SK-N-DZ (cell line): ENCODE data around the gene BEST2.
"Not testable (repeated sequence)": the region's sequence is repeated elsewhere in the genome, so short reads cannot be mapped to it uniquely, and the experiment has no call there.

Experiments used
- DNase-seq: peaks from one replicate; pipeline ENCODE4 v3.0.0-alpha.2; 2015; ENCODE audit warnings: low spot score

BEST2 gene

GRCh38 chr19:12787458-12787857, 35.9 kb downstream of the BEST2 start:
- no peak for DNase-seq

GRCh38 chr19:12788042-12788681, 36.6 kb downstream of the BEST2 start:
- no peak for DNase-seq

- DNase-seq = no peak
These were observed 37.1 kb downstream of the BEST2 start for GRCh38 chr19:12788682-12789097.

GRCh38 chr19:12789098-12789903, 37.7 kb downstream of the BEST2 start:
- no peak for DNase-seq

GRCh38 chr19:12789904-12790619, 38.5 kb downstream of the BEST2 start:
- peak; percentile 94 for DNase-seq

GRCh38 chr19:12790628-12791344, 39.2 kb downstream of the BEST2 start:
- no peak for DNase-seq

- peak; percentile 91 for DNase-seq
These were observed 39.9 kb downstream of the BEST2 start, which contains the start of gene JUNB for GRCh38 chr19:12791345-12792050. JUNB (plus strand) TSS chr19:12791486; CDS start chr19:12791772, 286 bp downstream.

- peak; percentile 74 for DNase-seq
These were observed 40.7 kb downstream of the BEST2 start for GRCh38 chr19:12792051-12792852.

GRCh38 chr19:12792853-12793289, 41.3 kb downstream of the BEST2 start:
- no peak for DNase-seq

- peak; percentile 89 for DNase-seq
These were observed 42.0 kb downstream of the BEST2 start for GRCh38 chr19:12793290-12794195.

- no peak for DNase-seq
These were observed 42.8 kb downstream of the BEST2 start for GRCh38 chr19:12794196-12794941.

- no peak for DNase-seq
These were observed 43.4 kb downstream of the BEST2 start for GRCh38 chr19:12794971-12795381.

- peak; percentile 83 for DNase-seq
These were observed 44.8 kb downstream of the BEST2 start for GRCh38 chr19:12796146-12797071.

GRCh38 chr19:12797141-12797587, 45.6 kb downstream of the BEST2 start:
- no peak for DNase-seq

- DNase-seq = not testable (repeated sequence)
These were observed 46.0 kb downstream of the BEST2 start for GRCh38 chr19:12797607-12798006.

- DNase-seq = no peak
These were observed 48.3 kb downstream of the BEST2 start for GRCh38 chr19:12799742-12800465.

GRCh38 chr19:12800466-12800770, 48.8 kb downstream of the BEST2 start:
- DNase-seq = no peak
